Measurements from ENCODE around the gene ADAT3.

Gene ADAT3

DNA sequence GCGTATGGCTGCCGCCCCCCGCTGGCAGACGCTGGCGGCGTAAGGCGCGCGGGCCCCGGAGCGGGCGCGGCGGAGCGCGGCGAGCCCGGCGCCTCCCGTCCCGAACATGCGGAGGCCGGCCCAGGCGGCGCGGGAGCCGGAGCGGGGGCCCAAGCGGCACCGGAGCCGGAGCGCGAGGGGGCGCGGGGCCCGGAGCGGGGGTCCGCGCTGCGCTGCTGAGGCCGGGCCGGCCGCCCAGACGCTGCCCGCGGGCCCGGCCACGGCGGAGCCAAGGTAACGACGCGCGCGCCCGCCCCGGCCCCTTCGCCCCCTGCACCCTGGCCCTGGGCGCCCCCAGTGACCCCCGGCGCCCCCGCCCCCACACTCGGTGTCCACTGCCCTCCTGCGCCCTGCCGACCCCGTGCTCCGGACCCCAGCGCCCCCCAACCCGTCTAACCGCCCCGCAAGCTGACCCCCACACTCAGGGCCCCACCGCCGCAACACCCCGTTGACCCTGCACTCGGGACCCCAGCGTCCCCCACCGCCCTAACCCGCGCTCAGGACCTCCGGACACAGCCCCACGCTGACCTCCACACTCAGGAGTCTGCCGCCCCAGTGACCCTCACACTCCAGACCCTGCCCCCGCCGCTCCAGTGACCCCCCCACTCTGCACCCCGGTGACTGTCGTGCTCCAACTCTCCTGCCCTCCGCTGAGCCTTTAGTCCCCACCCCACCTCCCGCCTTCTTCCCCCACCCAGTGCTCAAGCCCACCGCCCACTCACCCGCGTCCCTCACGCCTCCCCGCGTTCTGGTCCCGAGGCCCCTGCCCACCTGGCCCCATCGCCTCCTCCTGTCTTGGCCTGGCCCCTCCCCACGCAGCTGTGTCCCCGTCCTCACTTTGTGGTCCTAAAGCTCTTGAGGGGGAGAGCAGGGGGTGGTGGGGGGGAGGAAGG lies 36.2 kb downstream of the ADAT3 start, which contains the start of gene CSNK1G2:
Gene CSNK1G2 (plus strand): TSS at position 27 of the 932 bp plus-strand sequence. CDS start 28,601 bp downstream, outside the sequence.
- Histone ChIP-seq H4K20me1 (ENCODE audit: control insufficient read depth, insufficient read depth, low read depth, low read length) (peaks cover 23% of the 10 kb centered on the region; the same call in 1 of the 2 replicates), H3K9me3 (ENCODE audit: control insufficient read depth, insufficient read depth, low read length) (no peaks in the 10 kb centered on the region), H3K4me2 (ENCODE audit: low read length) (peak within 1 kb of the TSS; percentile 95), H3K4me1 (ENCODE audit: control insufficient read depth, low read length) (peaks cover 26% of the 10 kb centered on the region), H3K9me2 (replicated peaks; ENCODE audit: control insufficient read depth, low read length) (no peaks in the 10 kb centered on the region), H3K27ac (ENCODE audit: low read depth, low read length) (peak within 1 kb of the TSS; percentile 81), H3K36me3 (ENCODE audit: control insufficient read depth, low read length) (peaks cover 8% of the 10 kb centered on the region), H3K27me3 (ENCODE audit: control insufficient read depth, low read length) (no peaks in the 10 kb centered on the region), H3F3A (ENCODE audit: control insufficient read depth, insufficient read depth) (peaks cover 13% of the 10 kb centered on the region), H3K4me3 (ENCODE audit: low read length) (peak within 1 kb of the TSS; percentile 99), H3K79me2 (ENCODE audit: control insufficient read depth, low read length) (peaks cover 49% of the 10 kb centered on the region)
- TF ChIP-seq, protein P1, sequence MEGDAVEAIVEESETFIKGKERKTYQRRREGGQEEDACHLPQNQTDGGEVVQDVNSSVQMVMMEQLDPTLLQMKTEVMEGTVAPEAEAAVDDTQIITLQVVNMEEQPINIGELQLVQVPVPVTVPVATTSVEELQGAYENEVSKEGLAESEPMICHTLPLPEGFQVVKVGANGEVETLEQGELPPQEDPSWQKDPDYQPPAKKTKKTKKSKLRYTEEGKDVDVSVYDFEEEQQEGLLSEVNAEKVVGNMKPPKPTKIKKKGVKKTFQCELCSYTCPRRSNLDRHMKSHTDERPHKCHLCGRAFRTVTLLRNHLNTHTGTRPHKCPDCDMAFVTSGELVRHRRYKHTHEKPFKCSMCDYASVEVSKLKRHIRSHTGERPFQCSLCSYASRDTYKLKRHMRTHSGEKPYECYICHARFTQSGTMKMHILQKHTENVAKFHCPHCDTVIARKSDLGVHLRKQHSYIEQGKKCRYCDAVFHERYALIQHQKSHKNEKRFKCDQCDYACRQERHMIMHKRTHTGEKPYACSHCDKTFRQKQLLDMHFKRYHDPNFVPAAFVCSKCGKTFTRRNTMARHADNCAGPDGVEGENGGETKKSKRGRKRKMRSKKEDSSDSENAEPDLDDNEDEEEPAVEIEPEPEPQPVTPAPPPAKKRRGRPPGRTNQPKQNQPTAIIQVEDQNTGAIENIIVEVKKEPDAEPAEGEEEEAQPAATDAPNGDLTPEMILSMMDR (IDR thresholded peaks at IDR 0.05; ENCODE audit: low read depth, low read length, poor library complexity, severe bottlenecking): no peak
- no peak for TF ChIP-seq EZH2phosphoT487 (IDR thresholded peaks at IDR 0.05; ENCODE audit: borderline replicate concordance, low read length)

DNA sequence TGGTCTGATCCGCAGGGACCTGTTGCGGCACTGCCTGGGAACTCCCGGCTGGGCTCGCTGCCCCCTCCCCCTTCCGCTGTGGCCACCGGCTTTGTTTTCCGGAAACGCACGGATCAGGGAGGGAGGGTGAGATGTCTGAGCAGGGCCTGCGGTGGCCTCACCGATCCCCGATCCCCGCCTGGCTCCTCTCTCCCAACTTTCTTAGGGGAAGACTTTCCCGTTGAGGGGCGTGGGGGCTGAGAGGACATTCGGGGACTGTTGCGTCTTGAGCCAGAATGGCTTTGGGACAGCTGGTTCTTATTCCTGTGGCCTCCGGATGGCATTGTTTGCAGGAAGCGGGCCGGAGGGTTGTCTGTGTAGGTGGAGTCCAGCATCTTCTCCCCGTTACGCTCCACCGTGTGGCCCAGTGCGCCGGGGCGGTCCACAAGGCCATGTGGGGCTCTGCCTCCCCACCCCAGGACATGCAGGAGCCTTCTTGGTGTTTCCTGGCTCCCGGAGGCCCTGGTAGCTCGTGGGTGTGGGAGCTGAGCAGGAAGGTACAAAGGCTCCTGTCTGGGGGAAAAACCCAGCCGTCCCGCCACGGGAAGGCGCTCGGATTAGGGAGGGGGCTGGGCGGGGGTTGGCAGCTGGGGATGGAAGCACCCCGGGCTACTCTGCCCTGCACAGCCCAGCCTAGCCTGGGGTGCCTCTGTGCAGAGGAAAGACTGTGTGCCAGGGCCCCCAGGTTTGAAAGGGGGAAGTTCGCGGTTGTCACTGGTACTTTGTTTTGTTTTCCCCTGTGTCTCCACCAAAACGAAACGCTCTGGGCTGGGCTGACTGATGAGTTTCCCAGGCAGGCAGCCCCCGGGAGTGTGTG lies 37.1 kb downstream of the ADAT3 start:
- Histone ChIP-seq H3K79me2 (ENCODE audit: control insufficient read depth, low read length) (peaks cover 57% of the 10 kb centered on the region), H3K4me2 (ENCODE audit: low read length) (peak overlapping the region; percentile 95), H3K9me2 (replicated peaks; ENCODE audit: control insufficient read depth, low read length) (no peaks in the 10 kb centered on the region), H3K9me3 (ENCODE audit: control insufficient read depth, insufficient read depth, low read length) (no peaks in the 10 kb centered on the region), H3K27ac (ENCODE audit: low read depth, low read length) (peak overlapping the region; percentile 81), H4K20me1 (ENCODE audit: control insufficient read depth, insufficient read depth, low read depth, low read length) (peaks cover 23% of the 10 kb centered on the region; the same call in 1 of the 2 replicates), H3K4me1 (ENCODE audit: control insufficient read depth, low read length) (peaks cover 26% of the 10 kb centered on the region), H3K4me3 (ENCODE audit: low read length) (peak overlapping the region; percentile 99), H3K27me3 (ENCODE audit: control insufficient read depth, low read length) (no peaks in the 10 kb centered on the region), H3K36me3 (ENCODE audit: control insufficient read depth, low read length) (peaks cover 8% of the 10 kb centered on the region), H3F3A (ENCODE audit: control insufficient read depth, insufficient read depth) (peaks cover 9% of the 10 kb centered on the region)
- TF ChIP-seq EZH2phosphoT487 (IDR thresholded peaks at IDR 0.05; ENCODE audit: borderline replicate concordance, low read length): no peak
- TF ChIP-seq, protein P1 (IDR thresholded peaks at IDR 0.05; ENCODE audit: low read depth, low read length, poor library complexity, severe bottlenecking): no peak

DNA sequence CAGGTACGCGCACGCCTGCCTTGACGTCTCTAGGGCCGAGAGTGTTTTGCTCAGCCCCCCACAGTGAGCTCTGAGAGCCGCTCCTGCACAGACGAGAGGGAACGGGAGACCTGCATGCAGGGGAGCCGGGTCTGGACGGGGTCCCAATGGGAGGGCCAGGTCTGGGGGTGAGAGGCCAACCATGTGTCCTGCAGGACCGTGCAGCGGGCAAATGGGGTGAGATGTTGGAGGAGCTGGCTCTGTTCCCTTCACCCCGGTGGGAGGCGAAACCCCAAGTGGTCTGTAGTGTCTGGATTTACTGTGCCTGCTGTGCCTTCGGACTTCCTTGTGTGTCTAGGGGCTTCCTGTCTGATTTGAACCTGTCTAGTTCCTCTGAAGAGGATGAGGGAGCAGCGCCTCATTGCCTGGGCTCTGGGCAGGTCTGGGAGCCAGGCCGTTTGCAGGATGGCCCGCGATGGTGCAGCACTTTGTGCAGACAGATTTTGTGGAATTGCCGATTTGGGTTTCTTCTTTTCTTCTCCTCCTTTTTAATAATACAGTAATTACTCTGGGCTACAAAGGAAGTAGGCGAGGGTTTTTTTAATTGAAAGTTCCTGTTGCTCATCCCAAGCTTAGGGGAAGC lies 37.8 kb downstream of the ADAT3 start:
- H3K27ac ChIP-seq (ENCODE audit: low read depth, low read length): peak overlapping the region; percentile 81
- no peaks in the 10 kb centered on the region for H3K27me3 ChIP-seq (ENCODE audit: control insufficient read depth, low read length)
- H3K4me3 ChIP-seq (ENCODE audit: low read length): peak overlapping the region; percentile 99
- TF ChIP-seq, protein P1 (IDR thresholded peaks at IDR 0.05; ENCODE audit: low read depth, low read length, poor library complexity, severe bottlenecking): no peak
- TF ChIP-seq EZH2phosphoT487 (IDR thresholded peaks at IDR 0.05; ENCODE audit: borderline replicate concordance, low read length): no peak
- peaks cover 64% of the 10 kb centered on the region for H3K79me2 ChIP-seq (ENCODE audit: control insufficient read depth, low read length)
- H3K4me1 ChIP-seq (ENCODE audit: control insufficient read depth, low read length): peaks cover 26% of the 10 kb centered on the region
- peaks cover 8% of the 10 kb centered on the region for H3K36me3 ChIP-seq (ENCODE audit: control insufficient read depth, low read length)
- no peaks in the 10 kb centered on the region for H3K9me3 ChIP-seq (ENCODE audit: control insufficient read depth, insufficient read depth, low read length)
- H3F3A ChIP-seq (ENCODE audit: control insufficient read depth, insufficient read depth): peaks cover 9% of the 10 kb centered on the region
- H4K20me1 ChIP-seq (ENCODE audit: control insufficient read depth, insufficient read depth, low read depth, low read length): peaks cover 23% of the 10 kb centered on the region; the same call in 1 of the 2 replicates
- H3K4me2 ChIP-seq (ENCODE audit: low read length): peak overlapping the region; percentile 95
- H3K9me2 ChIP-seq (replicated peaks; ENCODE audit: control insufficient read depth, low read length): no peaks in the 10 kb centered on the region
